WI38 (cell line): Measurements from ENCODE around the gene AFF3.

ENCODE experiments used
- H3K4me3 ChIP-seq: 2 replicates; pipeline ENCODE4 v1.5.1; 2011; ENCODE audit warnings: low read depth, mild to moderate bottlenecking, control low read depth, low read length
- CTCF ChIP-seq: IDR thresholded peaks from 2 replicates; pipeline ENCODE4 v1.5.1; 2012; ENCODE audit warnings: low read depth, mild to moderate bottlenecking, control low read depth, low read length

The AFF3 gene

GRCh38 chr2:99643787-99644418, 498.5 kb downstream of the AFF3 start:
- TF ChIP-seq CTCF, result no peak

GRCh38 chr2:99641999-99642398, 500.4 kb downstream of the AFF3 start:
- no peak for TF ChIP-seq CTCF
- no peak overlapping the region for H3K4me3 ChIP-seq

More at GRCh38 chr2:99643787-99644418, 498.5 kb downstream of the AFF3 start:
- no peak overlapping the region for H3K4me3 ChIP-seq

GRCh38 chr2:99640635-99641151, 501.7 kb downstream of the AFF3 start:
- no peak overlapping the region for H3K4me3 ChIP-seq
- TF ChIP-seq CTCF, result no peak

GRCh38 chr2:99638791-99639190, 503.6 kb downstream of the AFF3 start:
- no peak overlapping the region for H3K4me3 ChIP-seq
- no peak for TF ChIP-seq CTCF

GRCh38 chr2:99637159-99637697, 505.2 kb downstream of the AFF3 start:
- no peak overlapping the region for H3K4me3 ChIP-seq
- no peak for TF ChIP-seq CTCF

GRCh38 chr2:99636144-99637034, 506.0 kb downstream of the AFF3 start:
- TF ChIP-seq CTCF, result no peak
- H3K4me3 ChIP-seq, result no peak overlapping the region

GRCh38 chr2:99635710-99636109, 506.7 kb downstream of the AFF3 start:
- H3K4me3 ChIP-seq, result no peak overlapping the region
- TF ChIP-seq CTCF, result no peak
